ENCODE data around the gene IFRD1. TPM values are rescaled to one million over a fixed set of nuclear protein-coding genes. Genes with fewer than 3 reads are reported as not detected.
A peak's percentile ranks its signal among the peaks of the same experiment; 100 is the strongest.

Gene IFRD1
- total RNA-seq, 1 donor from 2014 or later = 18.0 TPM

DNA sequence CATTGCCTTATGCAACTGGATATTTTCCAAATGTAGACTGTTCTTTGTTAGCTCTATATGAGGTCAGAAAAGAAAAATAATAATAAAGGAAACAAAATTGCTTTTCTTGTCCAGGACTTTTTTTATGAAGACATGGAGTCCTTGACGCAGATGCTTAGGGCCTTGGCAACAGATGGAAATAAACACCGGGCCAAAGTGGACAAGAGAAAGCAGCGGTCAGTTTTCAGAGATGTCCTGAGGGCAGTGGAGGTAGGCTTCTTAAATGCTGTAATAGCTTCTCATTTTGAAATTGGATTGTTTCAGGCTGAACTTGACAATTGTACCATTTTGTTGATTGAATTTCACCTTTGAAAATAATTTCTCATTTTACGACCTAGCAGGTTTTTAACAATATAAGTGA lies 17.6 kb downstream of the IFRD1 start:
- DNase-seq (ENCODE audit: low read depth) = no peak
- H3K4me3 ChIP-seq (ENCODE audit: low read depth, low read length) = no peak overlapping the region
- TF ChIP-seq, protein P1, sequence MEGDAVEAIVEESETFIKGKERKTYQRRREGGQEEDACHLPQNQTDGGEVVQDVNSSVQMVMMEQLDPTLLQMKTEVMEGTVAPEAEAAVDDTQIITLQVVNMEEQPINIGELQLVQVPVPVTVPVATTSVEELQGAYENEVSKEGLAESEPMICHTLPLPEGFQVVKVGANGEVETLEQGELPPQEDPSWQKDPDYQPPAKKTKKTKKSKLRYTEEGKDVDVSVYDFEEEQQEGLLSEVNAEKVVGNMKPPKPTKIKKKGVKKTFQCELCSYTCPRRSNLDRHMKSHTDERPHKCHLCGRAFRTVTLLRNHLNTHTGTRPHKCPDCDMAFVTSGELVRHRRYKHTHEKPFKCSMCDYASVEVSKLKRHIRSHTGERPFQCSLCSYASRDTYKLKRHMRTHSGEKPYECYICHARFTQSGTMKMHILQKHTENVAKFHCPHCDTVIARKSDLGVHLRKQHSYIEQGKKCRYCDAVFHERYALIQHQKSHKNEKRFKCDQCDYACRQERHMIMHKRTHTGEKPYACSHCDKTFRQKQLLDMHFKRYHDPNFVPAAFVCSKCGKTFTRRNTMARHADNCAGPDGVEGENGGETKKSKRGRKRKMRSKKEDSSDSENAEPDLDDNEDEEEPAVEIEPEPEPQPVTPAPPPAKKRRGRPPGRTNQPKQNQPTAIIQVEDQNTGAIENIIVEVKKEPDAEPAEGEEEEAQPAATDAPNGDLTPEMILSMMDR (conservative IDR thresholded peaks at IDR 0.05; ENCODE audit: low read depth, low read length) = no peak

DNA sequence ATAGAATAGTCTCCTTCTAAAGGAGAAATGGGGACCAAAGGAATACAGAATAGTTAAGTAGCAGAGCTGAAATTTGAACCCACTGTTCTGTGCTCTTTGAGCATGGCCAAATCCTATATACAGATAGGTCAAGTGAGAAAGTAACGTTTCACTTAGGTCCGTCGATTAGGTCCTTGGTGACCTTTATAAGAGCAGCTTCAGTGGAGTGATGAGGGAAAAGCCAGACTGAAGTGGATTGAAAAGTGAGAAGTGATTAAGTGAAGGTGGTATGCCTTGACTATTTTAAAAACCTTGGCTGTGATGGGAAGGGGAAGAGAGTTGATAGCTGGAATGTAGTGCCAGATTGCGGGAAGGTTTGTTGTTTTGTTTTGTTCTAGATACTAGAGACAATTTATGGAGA lies 19.9 kb downstream of the IFRD1 start:
- no peak overlapping the region for H3K4me3 ChIP-seq (ENCODE audit: low read depth, low read length)
- TF ChIP-seq, protein P1 (conservative IDR thresholded peaks at IDR 0.05; ENCODE audit: low read depth, low read length) = no peak
- DNase-seq (ENCODE audit: low read depth) = no peak

DNA sequence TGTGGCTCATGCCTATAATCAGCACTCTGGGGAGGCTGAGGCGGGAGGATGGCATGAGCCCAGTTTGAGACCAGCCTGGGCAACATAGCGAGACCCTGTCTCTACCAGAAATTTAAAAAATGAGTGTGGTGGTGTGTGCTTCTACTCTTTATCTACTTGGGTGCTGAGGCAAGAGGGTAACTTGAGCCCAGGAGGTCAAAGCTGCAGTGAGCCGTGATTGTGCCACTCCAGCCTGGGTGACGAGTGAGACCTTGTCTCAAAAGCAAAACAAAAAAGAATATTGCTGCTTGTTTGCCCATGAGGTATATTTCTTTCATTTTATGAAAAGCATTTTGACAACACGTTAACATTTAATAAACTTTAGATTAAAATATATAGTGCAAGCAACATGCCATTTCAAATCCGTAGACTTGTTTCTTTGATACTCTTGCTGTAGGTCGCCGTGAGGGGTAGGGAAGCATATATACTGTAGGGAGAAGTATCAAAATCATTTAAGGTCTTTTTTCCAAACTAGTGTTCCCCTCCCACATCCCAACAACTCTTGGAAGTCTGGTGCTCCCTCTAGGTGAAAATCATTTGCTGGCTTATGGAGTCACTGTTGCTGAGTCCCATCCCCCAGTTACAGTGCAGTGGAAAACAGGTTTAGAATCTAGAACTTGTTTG lies 26.3 kb downstream of the IFRD1 start:
- no peak overlapping the region for H3K4me3 ChIP-seq (ENCODE audit: low read depth, low read length)
- TF ChIP-seq, protein P1 (conservative IDR thresholded peaks at IDR 0.05; ENCODE audit: low read depth, low read length) = no peak
- no peak for DNase-seq (ENCODE audit: low read depth)

DNA sequence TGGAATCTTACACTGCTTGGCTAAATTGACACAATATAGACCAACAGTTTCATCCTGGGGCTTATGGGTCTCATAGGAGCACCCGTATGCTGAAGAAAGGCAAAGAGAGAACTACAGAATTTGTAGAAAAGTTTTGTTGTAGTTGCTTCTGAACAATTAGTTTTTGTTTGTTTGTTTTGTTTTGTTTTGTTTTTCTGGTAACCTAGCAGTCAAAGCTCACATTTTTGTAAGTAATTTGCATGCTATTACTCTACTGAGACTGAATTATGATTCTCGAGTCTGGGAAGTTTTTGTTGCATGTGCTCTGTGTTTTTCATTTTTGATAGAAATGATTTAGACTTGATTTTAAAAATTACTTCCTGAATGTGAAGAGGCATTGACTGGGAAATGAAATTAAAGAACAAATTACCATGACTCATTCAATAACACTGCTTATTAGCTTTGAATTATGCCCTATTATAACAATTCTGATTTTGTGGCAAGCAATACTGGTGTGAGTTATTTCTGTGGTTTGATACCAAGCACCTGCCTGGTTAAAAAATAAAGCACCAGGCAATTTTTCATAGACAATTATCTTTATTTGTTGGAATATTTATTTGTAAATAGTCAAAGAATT lies 31.0 kb downstream of the IFRD1 start:
- DNase-seq (ENCODE audit: low read depth) = no peak
- no peak overlapping the region for H3K4me3 ChIP-seq (ENCODE audit: low read depth, low read length)
- TF ChIP-seq, protein P1 (conservative IDR thresholded peaks at IDR 0.05; ENCODE audit: low read depth, low read length) = no peak

DNA sequence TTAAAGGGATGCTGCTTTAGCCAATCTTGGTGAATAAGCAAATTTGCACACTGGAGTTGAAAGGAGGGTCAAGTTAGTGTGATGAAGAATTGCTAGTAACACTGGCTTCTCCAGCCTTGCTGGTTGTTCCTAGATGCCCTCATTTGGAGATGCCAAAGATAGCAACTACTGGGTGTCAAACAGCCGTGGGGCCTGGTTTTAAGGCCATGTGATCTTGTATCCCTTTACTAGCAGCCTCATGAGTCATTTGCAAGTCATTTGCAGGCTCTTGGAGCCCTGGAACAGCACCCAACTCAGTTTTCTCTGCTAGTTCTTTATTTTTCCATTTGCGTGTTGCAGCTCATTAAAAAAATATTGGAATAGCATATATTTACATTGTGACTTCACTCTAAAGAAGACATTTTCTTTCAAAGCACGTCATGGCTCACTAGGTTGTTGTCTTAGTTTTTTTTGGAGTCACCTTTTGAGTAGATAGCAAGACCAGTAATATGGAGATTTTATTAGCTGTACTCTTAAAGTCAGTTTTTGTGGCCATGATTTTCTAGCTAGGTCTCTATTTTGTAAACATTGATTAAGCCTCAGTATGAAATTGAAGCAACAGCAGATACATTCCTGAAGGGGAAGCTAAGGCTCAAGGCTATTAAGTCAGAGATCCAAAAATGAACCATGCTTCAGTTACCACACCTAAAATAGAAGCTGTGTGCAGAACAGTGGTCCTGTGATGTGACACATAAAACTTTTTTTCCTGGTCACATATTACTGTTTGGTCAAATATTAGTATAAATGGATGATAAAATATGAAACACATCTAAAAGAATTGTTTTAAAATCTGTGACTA lies 31.8 kb downstream of the IFRD1 start:
- DNase-seq (ENCODE audit: low read depth) = peak; percentile 86
- no peak overlapping the region for H3K4me3 ChIP-seq (ENCODE audit: low read depth, low read length)
- TF ChIP-seq, protein P1 (conservative IDR thresholded peaks at IDR 0.05; ENCODE audit: low read depth, low read length) = no peak

DNA sequence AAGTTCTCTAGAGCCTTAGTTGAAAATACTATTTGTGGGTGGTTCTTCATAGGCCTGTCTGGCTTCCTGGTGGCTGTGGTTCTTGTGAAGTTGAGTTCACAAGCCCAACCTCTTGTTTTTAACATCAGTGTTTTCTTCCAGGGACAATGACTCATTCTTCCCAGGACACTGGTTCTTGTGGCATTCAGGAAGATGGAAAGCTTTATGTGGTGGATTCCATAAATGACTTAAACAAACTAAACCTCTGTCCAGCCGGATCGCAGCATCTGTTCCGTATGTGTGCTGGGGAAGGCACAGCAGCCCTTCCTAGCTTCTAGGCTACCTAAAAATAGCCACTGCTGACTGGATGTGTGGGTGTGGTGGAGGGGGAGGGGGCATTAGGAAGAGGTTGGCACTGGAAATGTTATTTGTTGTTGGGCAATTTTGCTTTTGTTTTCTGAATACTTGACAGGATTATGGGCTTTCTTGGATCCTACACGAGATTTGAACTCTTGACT lies 34.5 kb downstream of the IFRD1 start:
- DNase-seq (ENCODE audit: low read depth) = peak; percentile 62

More for the DNA sequence above, 34.5 kb downstream of the IFRD1 start:
- H3K4me3 ChIP-seq (ENCODE audit: low read depth, low read length) = no peak overlapping the region
- TF ChIP-seq, protein P1 (conservative IDR thresholded peaks at IDR 0.05; ENCODE audit: low read depth, low read length) = no peak
